Measurements from ENCODE around the gene WWC2. TPM values are rescaled to one million over a fixed set of nuclear protein-coding genes. Genes with fewer than 3 reads are reported as not detected.
"Not testable (repeated sequence)": the region's sequence is repeated elsewhere in the genome, so short reads cannot be mapped to it uniquely, and the experiment has no call there.

Gene WWC2
- total and polyA plus RNA-seq, 11 donors = 5.4 to 43.0 (median 33.8) TPM

DNA sequence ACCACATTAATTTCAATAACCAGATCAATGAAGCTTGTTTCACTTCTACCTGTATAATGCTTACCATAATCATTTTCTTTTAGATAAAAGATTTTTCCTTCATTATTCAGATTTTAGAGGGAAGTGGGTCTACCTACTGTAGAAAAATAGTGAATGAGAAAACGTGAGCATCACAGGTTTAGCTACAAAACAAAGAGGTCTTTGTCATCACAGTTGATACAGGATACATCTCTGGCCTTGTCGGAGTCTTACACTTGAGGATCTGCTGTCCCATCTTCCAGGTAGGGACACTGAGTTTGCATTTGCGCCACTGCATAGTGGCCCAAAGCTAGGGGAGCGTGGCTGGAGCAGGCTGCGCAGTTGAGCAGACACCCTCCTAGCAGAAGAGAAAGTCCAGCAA, 222.5 kb downstream of the WWC2 start:
- no peak for TF ChIP-seq POLR2A (IDR thresholded peaks at IDR 0.05)
- TF ChIP-seq, protein P1, sequence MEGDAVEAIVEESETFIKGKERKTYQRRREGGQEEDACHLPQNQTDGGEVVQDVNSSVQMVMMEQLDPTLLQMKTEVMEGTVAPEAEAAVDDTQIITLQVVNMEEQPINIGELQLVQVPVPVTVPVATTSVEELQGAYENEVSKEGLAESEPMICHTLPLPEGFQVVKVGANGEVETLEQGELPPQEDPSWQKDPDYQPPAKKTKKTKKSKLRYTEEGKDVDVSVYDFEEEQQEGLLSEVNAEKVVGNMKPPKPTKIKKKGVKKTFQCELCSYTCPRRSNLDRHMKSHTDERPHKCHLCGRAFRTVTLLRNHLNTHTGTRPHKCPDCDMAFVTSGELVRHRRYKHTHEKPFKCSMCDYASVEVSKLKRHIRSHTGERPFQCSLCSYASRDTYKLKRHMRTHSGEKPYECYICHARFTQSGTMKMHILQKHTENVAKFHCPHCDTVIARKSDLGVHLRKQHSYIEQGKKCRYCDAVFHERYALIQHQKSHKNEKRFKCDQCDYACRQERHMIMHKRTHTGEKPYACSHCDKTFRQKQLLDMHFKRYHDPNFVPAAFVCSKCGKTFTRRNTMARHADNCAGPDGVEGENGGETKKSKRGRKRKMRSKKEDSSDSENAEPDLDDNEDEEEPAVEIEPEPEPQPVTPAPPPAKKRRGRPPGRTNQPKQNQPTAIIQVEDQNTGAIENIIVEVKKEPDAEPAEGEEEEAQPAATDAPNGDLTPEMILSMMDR (IDR thresholded peaks at IDR 0.05) = no peak
- Histone ChIP-seq H3K36me3 (peaks cover 0 to 28% (median 4%) of the 10 kb centered on the region in 9 donors), H3K27ac (no peak overlapping the region), H3K4me1 (no peaks in the 10 kb centered on the region), H3K9me3 (no peaks in the 10 kb centered on the region), H3K4me3 (no peak overlapping the region), H3K27me3 (no peaks in the 10 kb centered on the region)
- WGBS, 4 donors = 96 to 99% (median 96%) methylated on average over 5 of the region's 5 CpGs
- intact Hi-C loops (cut with DNase I) = no loop called here
- DNase-seq (no peak), ATAC-seq (no peak)

- Histone ChIP-seq H3K9me3 (no peaks in the 10 kb centered on the region), H3K27ac (no peak within 1 kb of the TSS), H3K27me3 (no peaks in the 10 kb centered on the region), H3K36me3 (peaks cover 0 to 22% (median 7%) of the 10 kb centered on the region in 9 donors), H3K4me3 (no peak within 1 kb of the TSS), H3K4me1 (no peaks in the 10 kb centered on the region)
- intact Hi-C loops (cut with DNase I) = no loop called here
- 92 to 97% (median 95%) methylated on average over 5 of the region's 5 CpGs for WGBS, 4 donors
- TF ChIP-seq, protein P1 (IDR thresholded peaks at IDR 0.05) = no peak
- TF ChIP-seq POLR2A (IDR thresholded peaks at IDR 0.05) = no peak
- DNase-seq = no peak
- ATAC-seq = no peak
Measured at GRCh38 chr4:183322326-183322725, 223.3 kb downstream of the WWC2 start, which contains the start of gene CLDN24. Gene CLDN24, minus strand, starts transcription at chr4:183322426. Its CDS starts 0 bp downstream, at chr4:183322426.

GRCh38 chr4:183323295-183323694, 224.2 kb downstream of the WWC2 start:
- DNase-seq (no peak), ATAC-seq (no peak)
- H3K27me3 ChIP-seq = no peaks in the 10 kb centered on the region
- peaks cover 0 to 22% (median 7%) of the 10 kb centered on the region in 9 donors for H3K36me3 ChIP-seq
- no peak overlapping the region for H3K27ac ChIP-seq
- WGBS, 4 donors = 87 to 97% (median 91%) methylated on average over 6 of the region's 6 CpGs
- intact Hi-C loops (cut with DNase I) = no loop called here
- no peak overlapping the region for H3K4me3 ChIP-seq
- TF ChIP-seq POLR2A (IDR thresholded peaks at IDR 0.05) = no peak
- TF ChIP-seq, protein P1 (IDR thresholded peaks at IDR 0.05) = no peak
- no peaks in the 10 kb centered on the region for H3K4me1 ChIP-seq
- no peaks in the 10 kb centered on the region for H3K9me3 ChIP-seq

DNA sequence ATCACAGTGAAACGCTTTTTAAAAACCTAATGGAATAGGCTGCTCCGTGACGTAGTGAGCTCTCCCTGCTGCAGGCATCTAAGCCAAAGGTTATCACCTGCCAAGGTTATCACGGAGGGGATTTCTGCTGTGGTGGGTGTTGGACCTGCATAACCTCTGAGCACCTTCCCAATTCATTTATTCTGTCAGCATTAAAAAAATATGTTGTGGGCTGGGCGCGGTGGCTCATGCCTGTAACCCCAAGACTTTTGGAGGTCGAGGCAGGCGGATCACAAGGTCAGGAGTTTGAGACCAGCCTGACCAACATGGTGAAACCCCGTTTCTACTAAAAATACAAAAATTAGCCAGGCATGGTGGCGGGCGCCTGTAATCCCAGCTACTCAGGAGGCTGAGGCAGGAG, 225.0 kb downstream of the WWC2 start:
- WGBS, 4 donors = 91 to 95% (median 92%) methylated on average over 11 of the region's 11 CpGs
- intact Hi-C loops (cut with DNase I) = not testable (repeated sequence)

DNA sequence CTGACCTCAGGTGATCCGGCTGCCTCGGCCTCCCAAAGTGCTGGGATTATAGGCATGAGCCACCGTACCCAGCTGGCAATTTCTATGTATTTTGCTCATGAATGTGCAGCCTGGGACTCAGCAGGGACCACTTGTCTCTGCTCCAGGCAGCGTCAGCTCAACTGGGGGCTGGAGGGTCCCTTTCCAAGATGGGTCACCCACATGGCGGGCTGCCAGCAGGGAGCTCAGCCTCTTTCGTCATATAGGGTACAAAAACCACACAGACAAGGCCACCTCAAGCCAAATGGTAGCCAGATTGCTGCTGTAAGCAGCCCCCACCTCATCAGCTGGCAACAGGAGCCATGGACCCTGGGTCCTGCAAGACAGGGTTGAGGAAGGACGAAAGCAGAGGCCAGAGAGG, 225.6 kb downstream of the WWC2 start:
- no peak overlapping the region for H3K4me3 ChIP-seq
- no peak for DNase-seq
- WGBS, 4 donors = 88 to 96% (median 94%) methylated on average over 7 of the region's 7 CpGs
- H3K36me3 ChIP-seq = peaks cover 0 to 13% (median 0%) of the 10 kb centered on the region in 9 donors
- H3K4me1 ChIP-seq = no peaks in the 10 kb centered on the region
- H3K27ac ChIP-seq = no peak overlapping the region
- intact Hi-C loops (cut with DNase I) = no loop called here
- peaks cover 0 to 7% (median 0%) of the 10 kb centered on the region in 12 donors for H3K9me3 ChIP-seq
- H3K27me3 ChIP-seq = no peaks in the 10 kb centered on the region
- TF ChIP-seq, protein P1 (IDR thresholded peaks at IDR 0.05) = no peak
- no peak for TF ChIP-seq POLR2A (IDR thresholded peaks at IDR 0.05)
- ATAC-seq = no peak

More for the DNA sequence above, 225.0 kb downstream of the WWC2 start:
- H3K36me3 ChIP-seq = peaks cover 0 to 14% (median 4%) of the 10 kb centered on the region in 9 donors
- H3K9me3 ChIP-seq, ATAC-seq, H3K4me1 ChIP-seq, H3K4me3 ChIP-seq, H3K27ac ChIP-seq, H3K27me3 ChIP-seq, DNase-seq: not testable (repeated sequence)

DNA sequence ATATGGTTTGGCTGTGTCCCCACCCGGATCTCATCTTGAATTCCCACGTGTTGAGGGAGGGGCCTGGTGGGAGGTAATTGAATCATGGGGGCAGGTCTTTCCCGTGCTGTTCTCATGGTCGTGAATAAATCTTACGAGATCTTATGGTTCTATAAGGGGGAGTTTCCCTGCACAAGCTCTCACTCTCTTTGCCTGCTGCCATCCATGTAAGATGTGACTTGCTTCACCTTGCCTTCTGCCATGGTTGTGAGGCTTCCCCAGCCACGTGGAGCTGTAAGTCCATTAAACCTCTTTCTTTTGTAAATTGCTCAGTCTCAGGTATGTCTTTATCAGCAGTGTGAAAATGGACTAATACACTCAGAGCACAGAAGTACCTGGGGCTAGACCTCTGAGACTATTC, 227.3 kb downstream of the WWC2 start:
- 88 to 94% (median 90%) methylated on average over 6 of the region's 6 CpGs for WGBS, 4 donors
- H3K4me1 ChIP-seq; DNase-seq; ATAC-seq; H3K9me3 ChIP-seq; H3K27ac ChIP-seq; H3K4me3 ChIP-seq; intact Hi-C loops (cut with DNase I); H3K36me3 ChIP-seq; H3K27me3 ChIP-seq: not testable (repeated sequence)
